Measurements from ENCODE around the gene ARAF. TPM values are rescaled to one million over a fixed set of nuclear protein-coding genes. Genes with fewer than 3 reads are reported as not detected.

The ARAF gene
- total RNA-seq, 1 experiment from 2014 or later, result 35.4 TPM

GRCh38 chrX:47587906-47588735 is 27.1 kb downstream of the ARAF start (continued):
- no peak for TF ChIP-seq CTCF (IDR thresholded peaks at IDR 0.05 in 2 of 3, conservative IDR thresholded peaks at IDR 0.05 in 1 of 3; ENCODE audit: borderline replicate concordance in 1 of 3, insufficient read depth in 1 of 3, low read depth in 2 of 3, low read length in 2 of 3)
- no peak for TF ChIP-seq SIN3A (IDR thresholded peaks at IDR 0.05; ENCODE audit: low read depth)

GRCh38 chrX:47590984-47591383 is 30.0 kb downstream of the ARAF start:
- Histone ChIP-seq H3K9me2 (ENCODE audit: insufficient read depth) (no peaks in the 10 kb centered on the region), H3K9me3 (ENCODE audit: control insufficient read depth in 1 of 2, insufficient read depth in 1 of 2, low read depth in 1 of 2, low read length in 2 of 2) (no peaks in the 10 kb centered on the region), H2AFZ (ENCODE audit: low read depth, low read length, poor library complexity, severe bottlenecking) (no peak overlapping the region), H3K27me3 (ENCODE audit: insufficient read depth, low read length) (no peaks in the 10 kb centered on the region), H3K4me2 (ENCODE audit: low read length) (no peak overlapping the region), H3K79me2 (ENCODE audit: insufficient read depth, low read length) (no peaks in the 10 kb centered on the region), H3K27ac (ENCODE audit: low read depth, low read length) (no peak overlapping the region), H3K4me1 (ENCODE audit: control insufficient read depth in 1 of 2, insufficient read depth in 2 of 2, low read length in 2 of 2) (no peaks in the 10 kb centered on the region), H3K36me3 (ENCODE audit: control insufficient read depth in 1 of 2, insufficient read depth in 2 of 2, low read length in 2 of 2) (no peaks in the 10 kb centered on the region; a peak in 1 of 4 replicates), H3K4me3 (replicated peaks in 1 of 2; ENCODE audit: low read depth in 1 of 2, low read length in 2 of 2) (no peak overlapping the region), H3K9ac (ENCODE audit: low read length) (no peak overlapping the region), H4K20me1 (ENCODE audit: insufficient read depth) (no peaks in the 10 kb centered on the region)
- ChIA-PET RAD21 (ENCODE audit: low non-redundant PET in 1 of 2, low total read pairs in 2 of 2, uncharacterized antibody in 2 of 2, unreplicated experiment in 2 of 2) (no interaction called here), POLR2A (no interaction called here), CTCF (no interaction called here)
- TF ChIP-seq EGR1 (IDR thresholded peaks at IDR 0.05; ENCODE audit: low read depth), result no peak
- TF ChIP-seq YY1 (IDR thresholded peaks at IDR 0.05; ENCODE audit: extremely low read depth, insufficient replicate concordance, low read depth, low read length), result no peak
- no peak for TF ChIP-seq ZFX (IDR thresholded peaks at IDR 0.05)
- no peak for TF ChIP-seq POLR2A (IDR thresholded peaks at IDR 0.05; ENCODE audit: borderline replicate concordance, extremely low read depth, insufficient read depth, insufficient read length)
- TF ChIP-seq CBX3 (IDR thresholded peaks at IDR 0.05; ENCODE audit: low read depth), result no peak
- no peak for TF ChIP-seq RAD21 (IDR thresholded peaks at IDR 0.05; ENCODE audit: low read depth)
- no peak for TF ChIP-seq ELF1 (IDR thresholded peaks at IDR 0.05; ENCODE audit: borderline replicate concordance, low read depth)
- TF ChIP-seq EZH2phosphoT487 (IDR thresholded peaks at IDR 0.05; ENCODE audit: borderline replicate concordance), result no peak
- no peak for TF ChIP-seq CTCF (IDR thresholded peaks at IDR 0.05 in 2 of 3, conservative IDR thresholded peaks at IDR 0.05 in 1 of 3; ENCODE audit: borderline replicate concordance in 1 of 3, insufficient read depth in 1 of 3, low read depth in 2 of 3, low read length in 2 of 3)
- TF ChIP-seq SP1 (IDR thresholded peaks at IDR 0.05; ENCODE audit: low read depth), result no peak
- TF ChIP-seq FOSL1 (IDR thresholded peaks at IDR 0.05; ENCODE audit: low read depth), result no peak
- no peak for TF ChIP-seq REST (IDR thresholded peaks at IDR 0.05; ENCODE audit: low read depth)
- no peak for TF ChIP-seq SRF (IDR thresholded peaks at IDR 0.05; ENCODE audit: low read depth)
- no peak for TF ChIP-seq JUND (IDR thresholded peaks at IDR 0.05)
- intact Hi-C loops (cut with micrococcal nuclease), result no loop called here
- ATAC-seq (no peak), DNase-seq (ENCODE audit: low read depth, low spot score) (no peak)
- BruUV-seq (replicated peaks), result no TSS peak

All from HCT116 (cell line).